T1000 (cell line): ENCODE measurements around the gene HOXA9.

Source experiments
- DNase-seq: peaks from one replicate; lab custom pipeline; 2025; ENCODE audit warnings: mixed read lengths; lab: John Stamatoyannopoulos, UW

The HOXA9 gene

DNA sequence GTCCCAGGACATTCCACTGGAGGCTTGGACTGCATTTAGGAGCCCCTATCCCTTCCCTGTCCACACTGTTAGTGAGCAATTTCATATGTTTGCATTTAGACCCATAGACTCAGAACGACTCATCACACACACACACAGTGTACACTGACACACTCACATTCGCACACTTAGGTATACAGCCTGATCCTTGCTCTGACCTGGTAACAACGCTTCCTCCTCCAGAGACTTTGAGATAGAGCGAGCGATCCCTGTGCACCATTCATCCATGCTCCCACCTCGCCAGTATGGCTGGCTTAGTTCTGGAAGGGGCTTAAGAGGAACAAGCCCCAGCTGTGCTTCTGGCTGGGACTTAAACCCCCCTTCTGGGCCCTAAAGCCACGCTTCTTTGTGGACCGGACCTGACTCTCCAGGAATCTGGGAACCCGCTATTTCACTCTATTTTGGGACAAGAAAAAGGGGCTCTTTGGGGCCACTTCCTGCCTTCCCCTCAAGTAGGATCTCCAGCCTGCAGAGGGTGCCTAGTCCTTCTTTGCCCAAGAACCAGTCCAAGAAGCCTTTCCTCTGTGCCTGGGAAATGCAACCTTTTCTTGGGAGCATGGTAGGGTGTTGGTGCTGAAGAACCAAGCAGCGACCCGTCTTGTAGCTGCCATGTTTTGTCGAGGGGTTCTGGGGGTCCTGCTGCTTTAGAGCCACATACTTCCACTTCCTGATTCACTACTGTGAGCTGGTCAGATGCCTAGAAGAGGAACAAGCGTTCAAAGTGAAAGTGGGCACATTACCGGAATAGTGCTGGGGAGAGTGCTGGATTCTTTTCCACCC, 35.6 kb upstream of the HOXA9 start:
- DNase-seq, result no peak

DNA sequence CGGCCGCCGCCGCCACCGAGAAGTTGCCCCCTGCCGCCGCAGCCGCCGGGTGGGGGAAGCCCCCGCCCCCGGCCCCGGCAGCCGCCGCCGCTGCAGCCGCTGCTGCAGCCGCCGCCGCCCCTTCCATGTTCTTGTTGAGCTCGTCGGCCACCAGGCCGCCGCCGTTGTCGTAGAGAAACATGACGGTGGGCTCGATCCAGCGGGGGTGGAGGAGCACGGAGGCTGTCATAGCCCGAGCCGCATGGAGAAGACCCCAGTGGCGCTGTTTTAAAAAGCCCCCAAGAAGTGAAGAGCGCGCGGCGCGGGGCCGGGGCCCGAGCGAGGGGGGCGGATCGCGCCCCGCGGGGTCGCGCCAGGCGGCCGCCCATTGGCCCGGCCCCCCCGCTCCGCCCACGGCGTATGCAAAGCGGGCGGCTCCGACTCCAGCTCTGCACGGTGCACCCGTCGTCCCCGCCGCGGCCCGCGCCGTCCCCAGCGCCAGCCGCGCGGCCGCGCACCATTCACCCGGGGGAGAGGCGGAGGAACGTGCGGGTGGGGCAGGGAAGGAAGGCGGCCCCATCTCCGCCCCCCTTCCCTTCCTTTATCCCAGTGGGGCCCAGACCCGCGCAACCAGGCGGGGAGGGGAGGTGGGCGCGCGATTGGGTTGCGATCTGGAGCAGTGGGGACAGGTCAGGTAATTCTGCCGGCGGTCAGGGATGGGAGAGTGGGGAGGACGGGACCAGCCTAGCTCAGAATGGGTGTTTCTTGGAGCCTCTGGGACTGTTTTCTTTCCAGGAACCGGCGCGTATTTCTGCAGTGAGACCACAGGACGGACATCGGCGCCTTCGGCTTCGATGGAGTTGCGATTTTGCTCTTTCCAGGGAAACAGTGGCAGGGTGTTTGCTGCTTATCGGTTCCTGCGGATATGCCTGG, 34.8 kb upstream of the HOXA9 start, which contains the start of gene HOXA13:
HOXA13 (minus strand) TSS at position 243 of the 912 bp plus-strand sequence; CDS start at position 229, 14 bp downstream.
- DNase-seq, result peak; percentile 52

DNA sequence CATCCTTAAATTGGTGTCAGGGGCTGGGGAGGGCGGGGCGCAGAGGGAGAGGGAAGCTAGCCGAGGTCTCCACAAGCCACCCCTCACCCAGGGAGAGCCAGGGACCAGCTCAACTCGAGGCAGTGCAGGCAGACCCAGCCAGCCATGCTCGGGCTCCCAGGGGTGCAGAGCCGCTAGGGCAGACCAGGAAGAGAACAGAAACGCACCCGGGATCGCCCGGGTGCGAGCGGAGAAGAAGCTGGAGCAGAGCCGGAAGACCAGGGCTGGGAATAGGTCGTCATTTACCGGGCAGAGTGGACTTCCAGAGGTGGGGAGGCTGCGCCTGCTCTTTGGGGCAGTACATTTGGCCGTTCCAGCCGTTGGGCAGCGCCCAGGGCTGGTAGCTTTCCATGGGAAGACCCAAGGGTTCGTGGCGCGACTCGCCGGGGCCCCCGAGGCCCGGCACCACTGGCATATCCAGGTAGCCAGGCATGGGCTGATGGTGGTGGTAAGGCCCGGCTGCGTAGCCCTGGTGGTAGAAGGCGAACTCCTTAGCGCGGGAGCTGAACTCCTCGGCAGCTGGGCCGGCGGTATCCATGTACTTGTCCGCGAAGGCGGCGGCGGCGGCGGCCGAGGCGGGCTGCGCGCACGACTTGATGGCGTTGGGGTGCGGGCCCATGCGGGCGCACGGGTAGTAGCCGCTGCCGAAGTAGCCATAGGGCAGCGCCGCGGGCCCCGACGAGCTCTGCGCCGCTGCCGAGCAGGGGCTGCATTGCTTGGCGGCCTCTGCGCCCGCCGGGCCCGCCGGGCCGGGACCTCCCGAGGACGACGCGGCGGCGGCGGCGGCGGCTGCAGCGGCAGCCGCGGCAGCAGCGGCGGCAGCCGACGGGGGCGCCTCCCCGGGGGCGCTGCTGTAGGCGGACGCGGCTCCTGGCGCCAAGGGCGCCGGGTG, 33.8 kb upstream of the HOXA9 start:
- peak; percentile 19 for DNase-seq

DNA sequence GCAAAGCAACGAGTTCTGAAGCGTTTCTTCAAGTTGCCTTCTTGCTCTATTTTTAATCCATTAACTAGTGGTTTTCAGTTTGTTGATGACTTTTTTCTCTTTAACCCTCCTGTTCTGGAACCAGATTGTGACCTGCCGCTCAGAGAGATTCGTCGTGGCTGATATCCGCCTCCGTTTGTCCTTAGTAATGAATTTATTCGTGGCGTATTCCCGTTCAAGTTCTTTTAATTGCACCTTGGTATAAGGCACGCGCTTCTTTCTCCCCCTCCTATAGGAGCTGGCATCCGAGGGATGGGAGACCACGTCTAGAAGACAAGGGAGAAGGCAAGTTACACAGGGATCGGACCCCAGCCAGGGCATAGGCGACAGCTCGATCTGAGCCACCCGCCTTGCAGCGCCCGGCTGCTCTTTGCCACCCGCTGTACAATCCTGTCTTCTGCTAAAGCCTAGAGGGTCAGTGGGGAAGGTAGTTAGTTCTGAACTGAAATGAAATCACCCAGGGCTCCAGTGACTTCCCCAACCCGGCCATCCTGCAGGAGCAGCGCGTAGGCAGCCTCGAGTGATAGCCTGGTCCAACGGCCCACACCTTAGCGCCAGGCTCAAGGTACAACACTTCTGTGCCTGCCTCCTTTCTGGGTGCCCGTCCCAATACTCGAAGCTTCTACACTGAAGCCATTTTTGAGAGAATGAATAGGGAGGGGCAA, 33.0 kb upstream of the HOXA9 start:
- DNase-seq, result no peak

DNA sequence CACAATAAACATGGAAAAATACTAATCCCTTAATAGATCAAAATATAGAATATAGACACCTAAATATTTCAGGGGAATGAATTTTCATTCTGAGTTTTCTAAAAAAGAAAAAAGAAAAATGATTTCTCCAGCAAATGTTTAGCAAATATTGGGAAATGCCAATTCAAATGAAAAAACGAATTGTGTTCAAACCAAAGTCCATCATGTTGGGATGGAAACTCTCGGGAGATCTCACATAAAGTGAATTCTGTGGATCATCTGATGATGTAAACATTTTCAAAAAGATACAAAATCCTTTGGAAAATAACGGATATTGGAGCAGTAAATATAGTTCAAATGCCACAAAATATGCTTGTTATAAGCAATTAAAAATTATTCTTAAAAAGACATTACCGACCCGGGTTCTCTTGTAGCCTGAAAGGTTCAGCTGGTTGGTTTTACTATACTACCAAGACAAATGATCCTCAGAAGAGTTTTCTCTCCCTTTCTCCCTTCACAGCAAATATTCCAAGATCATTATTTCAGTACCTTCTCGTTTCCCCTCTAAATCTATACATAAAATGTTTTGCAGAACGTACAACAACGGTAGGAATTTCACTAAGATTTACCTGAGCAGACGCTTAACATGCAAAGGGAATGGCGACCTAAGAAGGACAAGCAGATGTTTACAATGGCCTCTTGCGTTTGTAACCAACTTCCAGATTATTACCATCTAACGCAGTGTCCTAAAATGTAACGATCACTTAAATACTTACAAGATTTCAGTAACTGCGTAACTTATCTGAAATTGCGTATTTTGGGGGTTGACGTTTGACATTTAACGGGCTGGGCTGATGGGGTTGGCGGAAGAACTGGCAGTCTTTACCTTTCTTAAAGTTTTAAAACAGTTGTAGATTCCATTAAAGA, 32.1 kb upstream of the HOXA9 start:
- no peak for DNase-seq

DNA sequence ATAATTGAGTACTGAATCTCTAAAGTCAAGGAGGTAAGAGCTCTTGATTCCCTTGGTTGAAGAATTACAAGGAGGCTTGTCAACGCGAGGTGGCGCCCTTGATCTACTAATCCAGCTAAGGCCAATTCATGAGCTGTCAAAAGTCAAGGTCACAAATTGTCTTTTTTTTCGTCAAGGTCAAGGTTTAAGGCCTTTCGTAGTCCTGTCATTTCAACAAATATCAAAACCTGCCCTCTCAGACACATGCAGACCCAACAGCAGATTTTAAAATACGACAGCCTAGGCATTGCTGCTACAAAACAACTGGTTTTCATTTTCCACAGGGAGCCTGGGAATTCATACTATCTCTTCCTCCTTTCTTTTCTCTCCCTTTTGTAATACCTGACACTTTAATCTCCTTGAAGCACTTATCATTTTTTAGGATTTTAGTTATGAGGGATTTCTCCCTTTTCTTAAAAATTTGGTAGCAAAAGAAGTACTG, 31.0 kb upstream of the HOXA9 start:
- DNase-seq, result peak; percentile 51

DNA sequence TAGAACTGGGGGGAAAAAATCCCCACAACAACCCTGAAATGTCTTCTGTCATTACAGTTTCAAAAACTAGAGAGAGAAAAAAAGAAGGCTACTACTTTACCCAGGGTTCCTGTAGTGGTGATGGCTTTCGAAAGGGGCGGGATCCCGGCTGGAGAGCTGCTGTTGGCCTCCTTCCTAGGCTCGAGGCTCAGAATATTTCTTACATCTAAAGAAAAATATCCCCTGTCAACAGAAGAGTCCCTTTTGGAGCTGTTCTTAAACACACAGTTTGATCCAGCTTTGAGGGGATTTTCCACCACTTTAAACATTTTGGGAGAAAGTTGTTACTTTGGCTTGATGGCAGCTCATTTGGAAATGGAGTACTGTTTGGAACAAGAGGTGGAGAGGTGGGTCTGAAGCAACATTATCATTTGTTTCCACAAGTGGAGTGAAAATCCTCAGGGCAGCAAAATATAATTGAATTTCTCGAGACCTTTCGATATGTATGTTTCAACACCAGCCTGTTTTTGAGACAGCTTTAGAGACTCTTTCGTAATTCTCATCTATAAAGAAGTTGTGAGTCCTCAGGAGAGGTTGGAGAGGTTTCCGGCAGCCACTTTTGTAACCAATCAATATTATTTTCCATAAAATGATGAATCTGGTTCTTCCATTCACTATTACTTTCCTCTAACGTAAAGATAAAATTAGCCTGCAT, 29.5 kb upstream of the HOXA9 start:
- no peak for DNase-seq

DNA sequence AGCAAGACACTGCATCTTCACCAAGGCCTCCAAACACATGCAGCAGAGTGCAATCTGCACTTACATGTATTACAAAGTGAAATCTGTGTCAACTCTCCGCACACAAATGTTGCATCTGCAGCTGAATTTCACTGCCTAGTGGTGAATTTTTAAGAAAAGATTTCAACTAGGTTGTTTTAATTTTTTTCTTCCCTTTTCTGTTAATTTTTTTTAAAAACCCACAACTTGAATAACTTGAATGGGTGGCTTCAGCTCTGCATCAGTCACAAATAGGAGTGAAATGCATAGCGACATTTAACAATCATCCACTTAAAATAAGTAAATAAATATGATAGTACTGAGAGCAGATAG, 28.6 kb upstream of the HOXA9 start:
- no peak for DNase-seq

DNA sequence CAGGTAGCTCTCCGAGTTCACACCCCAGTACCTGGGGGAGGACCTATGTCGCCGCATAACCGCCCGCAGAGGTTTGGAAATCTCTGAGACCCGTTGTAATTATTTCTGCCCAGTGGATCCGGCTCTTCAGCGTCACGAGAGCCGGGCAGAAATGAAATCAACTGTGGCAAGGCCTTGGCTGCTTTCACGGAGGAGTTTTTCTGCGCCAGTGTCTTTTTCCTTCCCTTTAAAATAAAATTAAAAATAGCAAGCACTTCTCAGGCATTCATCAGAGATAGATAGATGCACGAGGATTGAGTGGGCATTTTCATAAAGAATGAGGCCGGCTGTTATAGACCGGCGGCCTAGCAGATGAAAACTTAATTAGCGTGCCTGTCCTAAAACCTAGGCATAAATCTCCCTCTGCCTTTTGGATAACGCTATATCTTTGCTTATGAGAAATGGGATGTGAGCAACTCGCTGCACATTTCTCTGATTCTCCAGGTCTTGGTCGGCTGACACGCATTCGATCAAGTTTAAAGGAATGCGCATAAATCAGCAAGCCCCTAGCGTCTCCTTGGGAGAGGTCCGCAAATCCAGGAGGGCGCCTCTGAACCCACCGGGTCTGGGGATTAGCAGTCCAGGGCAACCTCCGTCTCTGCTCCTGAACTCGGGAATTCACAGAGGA, 28.1 kb upstream of the HOXA9 start:
- DNase-seq, result no peak

DNA sequence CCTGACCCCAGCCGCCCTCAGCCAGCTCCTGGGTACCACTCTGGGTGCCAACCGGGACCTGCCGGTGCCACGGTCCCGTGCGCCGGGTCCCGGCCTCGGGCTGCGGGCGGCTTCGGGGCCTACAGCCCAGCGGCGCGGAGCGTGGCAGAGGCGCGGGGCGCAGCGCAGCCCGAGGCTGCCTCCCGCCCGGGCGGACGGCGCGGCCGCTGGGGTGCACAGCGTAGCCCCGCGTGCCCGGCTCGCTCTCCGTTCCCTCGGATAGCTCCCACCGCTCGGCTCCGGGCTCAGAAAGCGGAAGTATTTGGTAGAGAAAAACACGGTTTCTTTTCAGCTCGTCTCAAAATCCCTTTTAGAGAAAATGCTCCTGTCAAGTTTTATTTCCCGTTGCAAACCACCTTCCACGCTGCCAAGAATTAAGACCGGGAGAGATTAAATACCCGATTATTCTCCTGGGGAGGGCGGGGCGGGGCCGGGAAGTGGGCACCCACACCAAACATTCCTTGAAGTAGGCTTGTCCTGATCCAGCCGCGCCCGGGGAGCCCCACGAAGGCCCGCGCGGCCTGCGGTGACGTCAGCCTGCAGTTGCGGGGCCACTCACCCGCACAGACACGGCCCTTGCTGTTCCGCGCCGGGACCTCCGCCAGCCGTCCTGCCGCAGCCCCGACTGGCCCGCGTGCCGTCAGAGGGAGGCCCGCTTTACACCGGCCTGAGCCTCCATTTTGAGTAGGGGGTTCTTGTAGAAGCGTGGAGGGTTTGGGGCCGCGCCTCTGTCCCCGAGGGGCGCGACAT, 27.4 kb upstream of the HOXA9 start:
- DNase-seq, result no peak

DNA sequence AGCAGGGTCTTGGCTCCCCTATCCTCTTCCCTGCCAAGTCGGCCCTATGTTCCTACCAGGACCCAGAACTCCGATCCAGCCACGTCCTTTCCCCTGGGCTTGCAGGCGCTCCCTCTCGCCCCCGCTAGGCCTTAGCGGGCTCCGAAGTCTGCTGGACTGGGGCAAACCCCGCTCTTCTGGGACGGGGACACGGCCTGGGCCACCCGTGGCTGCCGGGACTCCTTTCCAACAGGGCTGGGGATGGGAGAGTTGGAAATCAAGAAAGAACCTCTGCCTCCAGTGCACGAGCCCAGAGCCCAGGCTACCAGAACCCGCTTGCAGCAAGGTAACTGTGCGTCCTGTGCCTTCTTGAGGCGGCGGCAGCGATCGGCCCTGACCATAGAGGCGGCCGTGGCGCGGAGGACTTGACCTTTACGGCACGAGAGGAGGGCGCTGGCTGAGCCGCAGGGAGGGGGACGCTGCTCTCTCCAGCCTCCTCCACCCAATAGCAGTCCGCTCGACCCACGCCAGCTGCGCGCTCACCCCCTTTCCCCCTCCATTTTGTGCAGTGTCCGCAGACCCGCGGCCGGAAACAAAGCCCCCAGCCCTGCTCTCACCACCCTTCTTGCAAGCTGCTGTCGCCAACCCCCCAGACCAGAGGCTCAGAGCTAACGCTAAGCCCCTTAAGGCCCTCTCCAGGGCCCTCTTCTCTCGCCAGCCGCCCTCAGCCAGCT, 26.7 kb upstream of the HOXA9 start:
- no peak for DNase-seq

DNA sequence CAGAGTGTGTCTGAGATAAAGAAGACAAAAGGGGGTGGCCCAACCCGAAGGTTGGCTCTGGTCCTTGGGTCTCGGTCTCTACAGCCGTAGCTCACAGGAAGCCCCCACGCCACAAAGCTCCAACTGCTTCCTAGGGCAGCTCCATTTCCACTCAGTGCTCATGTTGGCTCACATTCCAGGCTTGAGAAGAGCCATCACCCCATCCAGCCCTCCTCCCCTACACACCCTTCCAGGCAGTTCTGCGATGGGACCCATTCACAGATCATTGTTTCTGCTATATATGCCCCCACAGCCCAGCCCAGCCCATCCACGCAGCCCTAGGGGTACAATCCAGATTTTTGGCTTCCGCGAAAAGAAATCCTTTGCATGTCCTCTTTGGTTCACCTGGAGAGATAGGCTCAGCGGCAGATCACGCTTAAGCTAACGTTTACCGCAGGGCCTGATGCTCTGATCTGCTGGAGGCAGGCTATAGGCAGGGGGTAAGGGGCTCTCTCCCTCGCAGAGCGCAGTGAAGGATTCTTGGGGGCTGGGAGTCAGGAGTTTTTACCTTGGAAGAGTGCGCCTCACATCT, 25.9 kb upstream of the HOXA9 start:
- DNase-seq, result no peak

DNA sequence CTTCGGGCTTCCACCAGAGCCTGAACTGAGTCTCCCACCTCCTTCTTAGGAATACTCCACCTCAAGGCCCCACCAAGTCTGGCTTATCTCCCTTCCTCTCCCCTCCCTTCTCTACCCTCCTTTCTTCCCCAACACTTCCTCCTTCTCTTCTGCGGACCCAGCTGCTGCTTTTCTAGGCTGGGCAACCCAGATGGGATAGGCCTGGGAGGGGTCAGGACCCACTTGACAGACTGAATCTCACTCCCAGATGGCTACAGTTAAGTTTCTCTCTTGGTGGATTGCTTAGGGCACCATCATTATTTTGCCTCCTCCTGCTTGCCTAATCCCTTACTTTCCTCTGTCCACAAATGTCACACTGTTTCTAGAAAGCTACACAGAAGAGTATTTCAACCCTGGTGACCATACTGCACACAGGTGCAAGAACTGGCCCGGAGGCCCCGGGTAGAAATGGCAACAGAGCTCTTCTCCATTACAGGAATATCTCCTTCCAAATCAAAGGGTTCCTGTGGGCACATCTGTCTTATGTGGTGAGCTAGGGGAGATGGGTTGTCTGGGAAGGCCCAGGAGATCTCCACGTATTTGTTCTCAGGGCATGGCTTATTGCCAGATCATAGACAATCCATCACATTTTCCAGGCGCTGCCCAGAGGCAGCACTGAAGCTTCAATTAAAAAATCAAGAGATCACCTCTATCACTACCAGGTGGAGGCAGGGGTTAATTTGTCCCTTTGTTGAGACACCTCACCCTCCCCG, 24.8 kb upstream of the HOXA9 start:
- no peak for DNase-seq

DNA sequence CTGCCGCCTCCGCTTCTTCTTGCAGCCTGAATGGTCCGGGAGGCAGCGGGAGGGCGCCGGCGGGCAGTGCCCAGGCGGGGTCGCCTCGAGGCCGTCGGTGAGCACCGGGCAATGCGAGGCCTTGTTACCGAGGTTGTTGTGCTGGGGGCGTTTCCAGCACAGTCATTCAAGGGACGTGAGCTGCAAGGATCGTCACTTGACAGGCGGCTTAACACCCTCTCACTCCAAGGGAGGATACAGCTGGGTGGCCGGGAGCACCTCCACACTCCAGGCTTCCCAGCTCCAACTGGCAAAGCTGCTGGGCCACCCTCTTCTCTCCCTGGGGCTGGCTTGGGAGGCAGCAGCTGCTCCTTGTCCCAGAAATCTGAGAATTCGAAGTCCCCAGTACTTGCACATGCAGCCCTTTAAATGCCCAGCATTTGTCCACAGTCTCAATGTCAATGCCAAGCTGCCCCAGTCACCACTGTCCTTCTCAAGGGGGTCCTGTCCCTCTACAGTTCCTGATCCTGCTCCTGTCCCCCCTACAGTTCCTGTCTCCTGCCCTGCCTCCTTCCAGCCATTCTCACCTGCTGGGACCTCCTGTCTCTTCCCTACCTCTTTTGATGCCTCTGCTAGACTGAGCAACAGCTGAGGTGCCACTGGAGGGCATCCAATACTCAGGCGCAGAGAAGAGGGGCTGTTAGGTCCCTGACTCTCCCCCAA, 24.1 kb upstream of the HOXA9 start:
- DNase-seq, result no peak

DNA sequence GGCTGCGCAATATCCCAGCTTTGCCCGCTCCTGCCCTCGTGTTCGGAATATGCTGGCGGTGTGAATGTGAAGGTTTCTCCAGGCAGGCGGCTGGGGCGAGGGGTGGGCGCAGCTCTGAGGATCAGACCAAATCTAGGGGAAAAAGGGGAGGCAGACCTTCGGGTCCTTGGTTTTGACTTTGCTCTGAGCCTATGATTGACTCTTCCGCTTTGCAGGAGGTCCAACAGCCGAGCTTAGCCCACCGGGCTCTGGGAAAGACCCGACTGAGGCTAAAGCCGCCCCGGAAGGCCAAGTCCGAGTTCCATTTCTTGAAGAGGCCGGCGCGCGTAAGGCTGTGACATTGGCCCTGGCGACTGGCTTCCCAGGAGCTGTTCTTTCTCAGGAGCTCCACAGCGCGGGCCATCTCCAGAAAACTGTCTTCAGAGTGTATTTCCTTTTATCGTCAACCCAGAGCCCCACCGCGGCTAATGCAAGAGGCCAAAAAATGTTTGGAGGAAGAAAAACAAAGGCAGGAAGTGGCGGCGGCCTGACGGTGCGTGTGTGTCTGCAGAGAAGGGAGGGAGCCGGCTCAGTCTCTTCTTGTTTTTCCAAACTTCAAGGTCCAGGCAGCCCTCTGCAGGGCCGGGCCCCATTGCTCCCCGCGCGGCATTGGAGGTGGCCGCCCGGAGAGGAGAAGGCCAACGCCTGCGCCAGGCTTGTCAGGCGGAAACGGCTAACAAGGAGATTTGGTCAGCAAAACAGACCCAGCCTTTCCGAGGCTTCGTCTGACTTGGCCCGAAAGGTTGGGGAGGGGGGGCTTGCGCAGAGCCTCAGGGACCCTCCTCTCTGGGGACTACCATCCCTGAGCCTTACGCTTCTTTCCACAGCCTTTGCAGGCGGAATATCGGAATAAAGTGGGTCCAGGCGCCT, 23.3 kb upstream of the HOXA9 start:
- no peak for DNase-seq
